HEK293T (cell line): ENCODE data around the gene THOC7.

Experiments used
- CTCF ChIA-PET: fragments of 350-600 bp; formaldehyde crosslinking; extraction: SDS; loops from one replicate; lab custom pipeline; 2021; ENCODE audit warnings: antibody characterized with exemption, inconsistent platforms; lab: Yijun Ruan, JAX
- POLR2A ChIA-PET: fragments of 350-600 bp; formaldehyde crosslinking; extraction: SDS; loops from one replicate; lab custom pipeline; 2020; ENCODE audit warnings: antibody characterized with exemption, inconsistent platforms; lab: Yijun Ruan, JAX
- DNase-seq: peaks from one replicate; pipeline ENCODE4 v3.0.0; 2012; ENCODE audit warnings: mixed read lengths; ENCODE audit errors: extremely low spot score
- ARNT ChIP-seq: fragments of 450-650 bp; IDR thresholded peaks from 2 replicates; pipeline ENCODE4 v1.6.1; 2017; ENCODE audit warnings: mild to moderate bottlenecking
- BHLHE40 ChIP-seq: fragments of 450-650 bp; IDR thresholded peaks from 2 replicates; pipeline ENCODE4 v1.6.1; 2016; ENCODE audit warnings: mild to moderate bottlenecking, moderate library complexity, borderline replicate concordance
- CTBP1 ChIP-seq: fragments of 450-650 bp; IDR thresholded peaks from 2 replicates; pipeline ENCODE4 v1.6.1; 2016; ENCODE audit warnings: borderline replicate concordance
- ELF4 ChIP-seq: fragments of 450-650 bp; IDR thresholded peaks from 2 replicates; pipeline ENCODE4 v1.6.1; 2017; ENCODE audit warnings: antibody characterized with exemption
- FOXA1 ChIP-seq: fragments of 450-650 bp; IDR thresholded peaks from 2 replicates; pipeline ENCODE4 v1.6.1; 2016; ENCODE audit warnings: mild to moderate bottlenecking
- FOXK2 ChIP-seq: fragments of 450-650 bp; IDR thresholded peaks from 2 replicates; pipeline ENCODE4 v1.6.1; 2016; ENCODE audit warnings: mild to moderate bottlenecking
- FOXM1 ChIP-seq: fragments of 450-650 bp; IDR thresholded peaks from 2 replicates; pipeline ENCODE4 v1.6.1; 2017; ENCODE audit warnings: mild to moderate bottlenecking, borderline replicate concordance
- HDGF ChIP-seq: fragments of 450-650 bp; IDR thresholded peaks from 2 replicates; pipeline ENCODE4 v1.6.1; 2017; ENCODE audit warnings: antibody characterized with exemption, borderline replicate concordance
- L3MBTL2 ChIP-seq: fragments of 450-650 bp; conservative IDR thresholded peaks from 2 replicates; pipeline ENCODE4 v1.6.1; 2016; ENCODE audit warnings: mild to moderate bottlenecking
- LEF1 ChIP-seq: fragments of 450-650 bp; IDR thresholded peaks from 2 replicates; pipeline ENCODE4 v1.6.1; 2017; ENCODE audit warnings: mild to moderate bottlenecking, borderline replicate concordance
- NFRKB ChIP-seq: fragments of 450-650 bp; IDR thresholded peaks from 2 replicates; pipeline ENCODE4 v1.6.1; 2016; ENCODE audit warnings: mild to moderate bottlenecking, moderate library complexity
- PKNOX1 ChIP-seq: fragments of 450-650 bp; IDR thresholded peaks from 2 replicates; pipeline ENCODE4 v1.6.1; 2016
- SP1 ChIP-seq: fragments of 450-650 bp; IDR thresholded peaks from 2 replicates; pipeline ENCODE4 v1.6.1; 2017
- SUZ12 ChIP-seq: fragments of 450-650 bp; IDR thresholded peaks from 2 replicates; pipeline ENCODE4 v1.6.1; 2016; ENCODE audit warnings: mild to moderate bottlenecking
- TARDBP ChIP-seq: fragments of 450-650 bp; IDR thresholded peaks from 2 replicates; pipeline ENCODE4 v1.6.1; 2016
- ZNF384 ChIP-seq: fragments of 450-650 bp; IDR thresholded peaks from 2 replicates; pipeline ENCODE4 v1.6.1; 2016

THOC7 gene

GRCh38 chr3:63863150-63864007 lies at the start of gene THOC7, which contains the start of gene ATXN7:
Gene THOC7 (minus strand): TSS chr3:63863805. CDS start chr3:63863790, 15 bp downstream.
Gene ATXN7 (plus strand): TSS chr3:63863867. CDS start chr3:63912599, 48,732 bp downstream.
- TF ChIP-seq ARNT, result 0 out of 2 replicates have a peak, but pooled peaks have one; percentile 29
- no peak for TF ChIP-seq PKNOX1
- peak; percentile 70 for TF ChIP-seq L3MBTL2
- peak; percentile 64; the same call in 1 of the 2 replicates for TF ChIP-seq LEF1
- CTCF ChIA-PET, result no interaction called here
- DNase-seq, result peak; percentile 69
- POLR2A ChIA-PET, result interaction anchor here (1.0 to 1.4 kb wide), 6 partner anchors 9 to 51 kb away, joined by 3 to 8 read pairs (median 4); no protein-coding TSS in a partner anchor

DNA sequence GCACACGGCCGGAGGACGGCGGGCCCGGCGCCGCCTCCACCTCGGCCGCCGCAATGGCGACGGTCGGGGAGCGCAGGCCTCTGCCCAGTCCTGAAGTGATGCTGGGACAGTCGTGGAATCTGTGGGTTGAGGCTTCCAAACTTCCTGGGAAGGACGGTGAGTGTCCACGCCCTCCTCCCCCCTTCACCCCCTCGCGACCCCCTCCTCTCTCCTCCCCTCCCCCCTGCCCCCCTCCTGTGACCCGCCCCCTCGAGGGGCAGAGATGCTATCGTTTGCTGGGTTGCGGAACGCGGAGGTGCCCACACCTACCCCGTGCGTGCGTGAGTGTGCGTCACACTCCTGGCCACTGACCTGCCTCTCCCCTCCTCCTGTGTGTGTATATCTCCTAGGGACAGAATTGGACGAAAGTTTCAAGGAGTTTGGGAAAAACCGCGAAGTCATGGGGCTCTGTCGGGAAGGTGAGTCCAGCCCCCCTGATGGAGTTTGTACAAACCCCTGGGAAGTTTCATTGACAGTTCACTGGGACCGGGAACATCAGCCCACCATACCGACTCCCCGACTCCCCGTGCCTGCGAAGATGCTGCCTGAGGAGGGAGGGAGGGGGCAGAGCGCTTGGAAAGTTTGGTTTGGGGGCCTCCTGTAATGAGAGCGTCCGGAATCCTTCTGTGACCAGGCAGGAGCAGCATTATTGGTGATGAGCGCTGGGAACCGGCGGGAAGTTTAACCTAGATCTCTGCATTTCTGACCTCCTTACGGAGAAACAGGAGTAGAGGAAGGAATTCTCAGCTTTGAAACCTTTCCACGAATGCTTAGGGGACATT lies 49.4 kb upstream of the THOC7 start:
- ChIA-PET POLR2A (interaction anchor here (1.4 kb wide), 1 partner anchor 43 kb away, joined by 5 read pairs; no protein-coding TSS in a partner anchor), CTCF (interaction anchor here (1.4 kb wide), 1 partner anchor 105 kb away, joined by 4 read pairs; no protein-coding TSS in a partner anchor)
- TF ChIP-seq FOXM1 (no peak), ZNF384 (no peak), ARNT (no peak), HDGF (no peak), ELF4 (no peak), BHLHE40 (no peak), LEF1 (no peak), CTBP1 (no peak), FOXK2 (no peak), NFRKB (no peak)
- peak; percentile 49 for DNase-seq

- TF ChIP-seq FOXM1 (0 out of 2 replicates have a peak, but pooled peaks have one; percentile 37), CTBP1 (no peak), PKNOX1 (no peak), BHLHE40 (no peak), L3MBTL2 (no peak), FOXK2 (no peak), HDGF (no peak)
- DNase-seq, result peak; percentile 81
- ChIA-PET CTCF (interaction anchor here (1.4 kb wide), 1 partner anchor 106 kb away, joined by 4 read pairs; no protein-coding TSS in a partner anchor), POLR2A (interaction anchor here (1.0 to 1.4 kb wide), 2 partner anchors 16 to 42 kb away, joined by 3 to 5 read pairs; no protein-coding TSS in a partner anchor)
These were observed 48.5 kb upstream of the THOC7 start, which contains the start of gene SCAANT1 for GRCh38 chr3:63911873-63912767. Gene SCAANT1 (minus strand): TSS chr3:63912383.

DNA sequence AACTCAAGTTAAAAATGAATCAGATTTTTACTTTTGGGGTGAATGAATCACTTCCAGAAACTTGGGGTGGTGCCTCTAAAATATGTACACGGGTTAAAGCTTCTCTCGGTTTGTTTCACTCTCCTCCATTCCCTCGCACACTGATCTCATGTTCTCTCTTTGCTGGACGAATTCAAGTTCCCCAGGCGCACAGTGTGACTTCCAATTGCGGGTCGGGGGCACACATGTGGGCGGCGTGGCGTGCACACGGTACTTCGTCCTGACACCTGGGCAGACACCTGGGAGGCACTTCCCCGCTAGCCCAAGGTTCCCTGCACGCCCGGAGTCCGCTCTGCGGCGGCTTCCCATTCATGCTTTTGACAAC lies 47.9 kb upstream of the THOC7 start:
- CTCF ChIA-PET, result interaction anchor here (1.4 kb wide), 1 partner anchor 106 kb away, joined by 4 read pairs; no protein-coding TSS in a partner anchor
- POLR2A ChIA-PET, result interaction anchor here (1.0 to 1.4 kb wide), 2 partner anchors 15 to 42 kb away, joined by 3 to 5 read pairs; no protein-coding TSS in a partner anchor
- no peak for DNase-seq
- TF ChIP-seq L3MBTL2 (peak; percentile 49; the same call in 1 of the 2 replicates), FOXM1 (no peak), ARNT (no peak)

DNA sequence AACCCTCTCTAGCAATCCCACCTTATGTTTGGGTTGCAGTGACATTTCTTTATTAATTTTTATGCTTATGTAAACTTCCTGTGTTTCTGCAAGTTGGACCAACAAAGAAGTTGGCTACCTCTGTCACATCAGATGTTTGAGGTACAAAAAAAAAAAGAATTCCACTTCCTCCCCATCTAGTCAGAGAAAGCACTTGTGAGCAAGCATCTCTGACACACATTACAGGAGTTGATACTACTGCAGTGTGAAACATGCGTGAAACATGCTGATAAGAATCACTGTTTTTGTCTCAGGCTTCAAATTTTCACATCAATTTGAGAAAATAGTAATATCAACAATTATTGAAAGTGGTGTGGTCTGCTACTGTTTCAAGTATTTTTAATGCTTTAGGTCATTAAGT lies 47.3 kb upstream of the THOC7 start:
- no peak for TF ChIP-seq SUZ12
- no peak for TF ChIP-seq CTBP1
- no peak for TF ChIP-seq HDGF
- TF ChIP-seq ELF4, result no peak
- no peak for TF ChIP-seq ZNF384
- no peak for TF ChIP-seq ARNT
- no peak for TF ChIP-seq FOXA1
- ChIA-PET POLR2A (no interaction called here), CTCF (no interaction called here)
- DNase-seq, result no peak

- ChIA-PET CTCF (no interaction called here), POLR2A (no interaction called here)
- DNase-seq, result no peak
- no peak for TF ChIP-seq SP1
- TF ChIP-seq CTBP1, result no peak
- no peak for TF ChIP-seq PKNOX1
- no peak for TF ChIP-seq ARNT
- no peak for TF ChIP-seq SUZ12
- no peak for TF ChIP-seq ZNF384
- no peak for TF ChIP-seq FOXM1
- no peak for TF ChIP-seq HDGF
- TF ChIP-seq TARDBP, result no peak
- TF ChIP-seq LEF1, result no peak
- no peak for TF ChIP-seq ELF4
- TF ChIP-seq L3MBTL2, result no peak
- TF ChIP-seq NFRKB, result no peak
- TF ChIP-seq BHLHE40, result no peak
- no peak for TF ChIP-seq FOXK2
- no peak for TF ChIP-seq FOXA1
These were observed 46.4 kb upstream of the THOC7 start for GRCh38 chr3:63910001-63910400.
